Measurements from ENCODE around the gene CCDC15. TPM values are rescaled to one million over a fixed set of nuclear protein-coding genes. Genes with fewer than 3 reads are reported as not detected.

Gene CCDC15
- total RNA-seq, 1 experiment from 2014 or later: 2.3 TPM

GRCh38 chr11:125090816-125091215 lies 136.8 kb downstream of the CCDC15 start:
- Histone ChIP-seq H3K36me3 (ENCODE audit: insufficient read depth, low read length) (no peaks in the 10 kb centered on the region), H3K27me3 (ENCODE audit: low read length) (no peaks in the 10 kb centered on the region), H3K4me3 (ENCODE audit: low read length) (no peak overlapping the region), H4K20me1 (ENCODE audit: insufficient read depth, low read depth, low read length) (no peaks in the 10 kb centered on the region), H3K9me2 (replicated peaks; ENCODE audit: insufficient read depth, low read length) (no peaks in the 10 kb centered on the region), H3K9me3 (ENCODE audit: low read length) (no peaks in the 10 kb centered on the region), H3K27ac (ENCODE audit: low read length) (no peak overlapping the region), H3K4me1 (ENCODE audit: low read length) (peaks cover 5% of the 10 kb centered on the region; the same call in 1 of the 2 replicates), H2AFZ (ENCODE audit: low read length) (no peak overlapping the region), H3K4me2 (ENCODE audit: low read depth, low read length, poor library complexity, severe bottlenecking) (no peak overlapping the region), H3K9ac (ENCODE audit: low read length) (no peak overlapping the region), H3K79me2 (ENCODE audit: low read length) (no peaks in the 10 kb centered on the region)
- DNase-seq: no peak

Other genes with a start within 250 kb of the CCDC15 start
- 0.97 TPM in 1 of 2 replicates, not detected in the other for gene NRGN, start 214.3 kb upstream of the CCDC15 start, total RNA-seq (2014; rRNA removed; shearing (Covaris generic); ENCODE audit: low replicate concordance)
- gene VSIG2, start 201.9 kb upstream of the CCDC15 start, total RNA-seq (2014; rRNA removed; shearing (Covaris generic); ENCODE audit: low replicate concordance): not detected in 2 replicates
- not detected in 2 replicates for gene ESAM, start 191.9 kb upstream of the CCDC15 start, total RNA-seq (2014; rRNA removed; shearing (Covaris generic); ENCODE audit: low replicate concordance)
- 5.2 and 7.6 TPM in 2 replicates for gene MSANTD2, start 153.8 kb upstream of the CCDC15 start, total RNA-seq (2014; rRNA removed; shearing (Covaris generic); ENCODE audit: low replicate concordance)
- gene ROBO3, start 88.8 kb upstream of the CCDC15 start, total RNA-seq (2014; rRNA removed; shearing (Covaris generic); ENCODE audit: low replicate concordance): 6.6 and 13.8 TPM in 2 replicates
- gene ROBO4, start 56.3 kb upstream of the CCDC15 start, total RNA-seq (2014; rRNA removed; shearing (Covaris generic); ENCODE audit: low replicate concordance): not detected in 2 replicates
- gene HEPN1, start 35.0 kb upstream of the CCDC15 start, total RNA-seq (2014; rRNA removed; shearing (Covaris generic); ENCODE audit: low replicate concordance): not detected in 2 replicates
- gene HEPACAM, start 18.2 kb upstream of the CCDC15 start, total RNA-seq (2014; rRNA removed; shearing (Covaris generic); ENCODE audit: low replicate concordance): not detected in 2 replicates
- 0.22 and 0.41 TPM in 2 replicates for gene SLC37A2, start 109.1 kb downstream of the CCDC15 start, total RNA-seq (2014; rRNA removed; shearing (Covaris generic); ENCODE audit: low replicate concordance)
- 23.2 and 46.9 TPM in 2 replicates for gene TMEM218, start 157.4 kb downstream of the CCDC15 start, total RNA-seq (2014; rRNA removed; shearing (Covaris generic); ENCODE audit: low replicate concordance)
- gene PKNOX2, start 210.5 kb downstream of the CCDC15 start, total RNA-seq (2014; rRNA removed; shearing (Covaris generic); ENCODE audit: low replicate concordance): 0.18 and 1.5 TPM in 2 replicates

Data from Karpas-422 (cell line).